HuH-7 (cell line): ENCODE data around the gene CDC42BPA.
"Not testable (repeated sequence)": the region's sequence is repeated elsewhere in the genome, so short reads cannot be mapped to it uniquely, and the experiment has no call there.

Source experiments
- DNase-seq: peaks from one replicate; pipeline ENCODE4 v3.0.0; 2011; ENCODE audit warnings: low spot score

Gene CDC42BPA

GRCh38 chr1:227306689-227307088 is 11.6 kb downstream of the CDC42BPA start:
- DNase-seq = no peak

GRCh38 chr1:227305894-227306626 is 12.2 kb downstream of the CDC42BPA start:
- DNase-seq = no peak

DNA sequence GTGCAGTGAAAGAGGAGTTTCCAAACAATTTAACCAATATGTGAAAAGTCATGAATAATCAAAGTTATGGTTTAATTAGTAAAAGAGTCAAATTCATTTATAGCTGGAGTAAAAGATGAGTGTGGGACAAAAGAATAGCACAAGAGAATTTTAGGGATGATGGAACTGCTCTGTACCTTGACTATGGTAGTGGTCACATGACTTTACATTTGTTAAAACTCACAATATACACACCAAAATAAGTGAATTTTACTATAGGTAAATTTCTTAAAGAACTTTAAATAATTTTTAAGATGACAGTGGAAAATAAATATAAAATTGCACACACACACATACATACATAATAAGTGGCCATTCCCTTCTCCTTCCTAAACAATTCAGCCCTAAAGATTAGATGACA is 13.6 kb downstream of the CDC42BPA start:
- no peak for DNase-seq

GRCh38 chr1:227303662-227304061 is 14.6 kb downstream of the CDC42BPA start:
- DNase-seq = no peak

DNA sequence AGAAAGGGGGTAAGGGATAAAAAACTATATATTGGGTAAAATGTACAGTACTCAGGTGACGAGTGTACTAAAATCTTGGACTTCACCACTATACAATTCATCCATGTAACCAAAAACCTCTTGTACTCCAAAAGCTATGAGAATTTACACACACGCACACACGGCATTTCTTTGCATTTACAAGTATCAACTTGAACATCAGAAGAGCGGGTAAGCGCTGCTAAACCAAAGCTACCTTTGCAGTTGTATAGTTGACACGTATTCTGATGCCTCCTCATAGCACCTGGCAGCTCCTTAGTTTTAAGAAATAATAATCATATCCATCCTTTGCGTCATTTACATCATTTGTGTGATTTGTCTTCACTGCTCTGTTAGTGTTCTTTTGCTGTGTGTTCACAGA is 17.6 kb downstream of the CDC42BPA start:
- no peak for DNase-seq

DNA sequence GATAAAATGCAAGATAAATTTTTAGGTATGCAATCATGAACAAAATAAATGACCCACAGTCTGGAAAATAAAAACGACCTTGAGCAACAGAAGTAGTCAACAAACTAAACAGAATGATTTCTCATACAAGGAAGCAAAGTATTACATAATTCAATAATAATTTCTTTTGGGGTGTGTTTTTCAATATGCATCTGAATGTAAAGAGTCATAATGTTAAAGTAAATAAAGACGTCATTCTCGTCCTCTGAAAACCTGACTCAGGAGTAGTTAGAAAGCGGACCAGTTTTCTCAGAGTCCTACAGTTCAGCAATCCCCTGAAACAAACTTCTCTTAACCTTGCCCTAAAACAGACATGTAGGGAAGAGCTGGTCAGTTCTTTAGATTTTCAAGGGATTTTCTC is 18.6 kb downstream of the CDC42BPA start:
- DNase-seq = no peak

DNA sequence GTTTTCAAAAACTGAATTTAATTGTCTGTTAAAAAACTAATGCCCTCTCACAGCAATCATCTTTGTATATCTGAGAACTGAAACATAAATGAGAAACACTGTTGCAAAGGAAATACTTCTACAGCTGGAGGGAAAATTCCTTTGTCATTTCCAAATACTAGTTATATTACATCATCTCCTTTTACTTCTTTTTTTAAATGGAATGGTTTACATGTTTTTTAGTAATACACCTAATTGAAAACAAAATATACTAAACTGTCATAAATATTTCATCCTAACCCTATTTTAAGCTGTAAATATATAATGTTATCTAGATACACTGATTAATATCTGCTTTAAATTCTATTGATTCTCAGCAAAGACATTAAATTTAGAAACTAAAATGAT is 19.1 kb downstream of the CDC42BPA start:
- DNase-seq = no peak

DNA sequence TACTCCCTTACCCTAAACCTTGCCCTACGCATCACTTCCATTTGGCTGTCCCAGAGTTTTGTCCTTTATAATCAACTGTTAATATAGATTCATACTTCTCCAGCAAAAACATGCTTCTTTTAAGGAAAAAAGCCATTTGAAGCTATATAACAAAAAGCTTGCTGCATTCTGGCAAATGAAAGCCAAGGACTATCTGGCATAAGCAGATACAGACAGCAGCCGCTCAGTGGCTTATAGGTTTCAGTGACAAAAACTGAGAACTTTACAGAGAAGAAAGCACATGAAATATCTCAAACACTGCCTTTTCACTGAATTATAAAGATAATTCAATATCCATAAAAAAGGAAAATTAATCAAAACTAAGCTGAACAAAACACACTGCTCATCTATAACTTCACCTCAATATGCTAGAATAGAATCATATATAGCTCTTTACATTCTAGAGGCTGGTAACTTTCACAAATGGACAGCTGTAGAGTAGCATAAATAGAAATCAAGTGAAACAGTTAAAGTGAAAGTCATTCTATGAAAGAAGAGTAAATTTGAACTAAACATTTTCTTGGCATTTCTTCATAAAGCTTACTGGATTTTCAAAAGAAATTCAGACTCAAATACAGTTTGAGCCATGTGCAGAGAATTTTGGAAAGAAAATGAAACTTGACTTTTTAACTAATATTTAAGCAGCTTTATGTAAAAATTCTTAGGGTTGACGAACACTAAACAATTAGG is 19.6 kb downstream of the CDC42BPA start:
- DNase-seq = no peak

GRCh38 chr1:227297073-227297793 is 21.1 kb downstream of the CDC42BPA start:
- DNase-seq = no peak

GRCh38 chr1:227295609-227296008 is 22.7 kb downstream of the CDC42BPA start:
- no peak for DNase-seq

- DNase-seq = no peak
These were observed 32.5 kb downstream of the CDC42BPA start for GRCh38 chr1:227285745-227286144.

DNA sequence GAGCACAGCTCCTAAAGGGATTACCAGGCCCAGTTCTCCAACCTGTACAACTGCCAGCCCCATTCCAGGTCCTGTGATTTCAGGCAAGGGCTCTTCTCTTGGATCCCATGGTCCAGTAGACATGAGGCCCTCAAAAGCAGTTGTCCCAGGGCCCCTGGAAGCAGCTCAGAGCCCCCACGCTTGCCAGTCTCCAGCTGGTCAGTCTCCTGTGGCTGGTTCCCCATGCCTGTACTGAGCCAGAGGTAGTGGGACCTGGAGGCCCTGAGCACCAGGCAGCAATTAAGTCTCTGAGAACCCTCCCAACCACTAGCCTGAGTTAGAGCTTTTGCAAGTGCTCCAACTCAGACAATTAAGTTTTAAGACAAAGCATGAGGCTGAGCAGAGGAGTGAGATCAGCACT is 36.9 kb downstream of the CDC42BPA start:
- DNase-seq = no peak

- DNase-seq = no peak
These were observed 37.5 kb downstream of the CDC42BPA start for GRCh38 chr1:227280836-227281235.

DNA sequence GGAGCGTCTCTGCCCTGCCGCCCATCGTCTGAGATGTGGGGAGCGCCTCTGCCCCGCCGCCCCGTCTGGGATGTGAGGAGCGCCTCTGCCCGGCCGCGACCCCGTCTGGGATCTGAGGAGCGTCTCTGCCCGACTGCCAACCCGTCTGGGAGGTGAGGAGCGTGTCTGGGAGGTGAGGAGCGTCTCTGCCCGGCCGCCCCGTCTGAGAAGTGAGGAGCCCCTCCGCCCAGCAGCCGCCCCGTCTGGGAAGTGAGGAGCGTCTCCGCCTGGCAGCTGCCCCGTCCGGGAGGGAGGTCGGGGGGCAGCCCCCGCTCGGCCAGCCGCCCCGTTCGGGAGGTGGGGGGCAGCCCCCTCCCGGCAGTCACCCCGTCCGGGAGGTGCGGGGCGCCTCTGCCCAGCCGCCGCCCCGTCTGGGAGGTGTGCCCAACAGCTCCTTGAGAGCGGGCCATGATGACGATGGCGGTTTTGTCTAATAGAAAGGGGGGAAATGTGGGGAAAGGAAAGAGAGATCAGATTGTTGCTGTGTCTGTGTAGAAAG is 42.1 kb downstream of the CDC42BPA start:
- not testable (repeated sequence) for DNase-seq

GRCh38 chr1:227273557-227273956 is 44.7 kb downstream of the CDC42BPA start:
- DNase-seq = no peak

DNA sequence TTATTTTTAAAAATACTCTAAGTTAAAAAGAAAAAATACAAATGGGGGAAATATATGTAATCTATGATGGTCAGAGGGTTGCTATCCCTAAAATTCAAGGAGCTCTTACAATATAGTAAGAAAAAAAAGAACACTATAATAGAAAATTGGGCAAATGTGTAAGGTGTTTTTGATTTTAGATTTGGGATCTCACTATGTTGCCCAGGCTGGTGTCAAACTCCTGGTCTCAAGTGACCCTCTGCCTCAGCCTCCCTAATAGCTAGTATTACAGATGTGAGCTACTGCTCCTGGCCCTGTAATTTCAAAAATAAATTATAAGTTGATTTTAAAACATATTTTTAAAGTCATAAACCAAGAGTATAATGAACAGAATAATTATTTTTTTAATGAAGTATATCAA is 45.9 kb downstream of the CDC42BPA start:
- no peak for DNase-seq

DNA sequence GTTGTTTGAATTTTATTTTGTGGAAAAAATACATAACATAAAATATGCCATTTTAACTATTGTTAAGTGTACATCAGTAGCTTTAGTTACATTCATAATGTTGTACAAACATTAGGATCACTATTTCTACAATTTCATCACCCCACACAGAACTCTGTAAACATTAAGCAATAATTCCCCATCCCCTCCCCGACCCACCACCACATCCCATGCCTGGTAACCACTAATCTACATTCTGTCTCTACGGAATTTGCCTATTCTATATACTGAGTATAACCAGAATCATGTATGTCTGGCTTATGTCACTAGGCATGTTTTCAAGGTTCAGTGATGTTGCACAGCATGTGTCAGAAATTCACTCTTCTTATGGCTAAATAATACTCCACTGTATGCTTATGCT is 47.7 kb downstream of the CDC42BPA start:
- peak; percentile 58 for DNase-seq

GRCh38 chr1:227268943-227269342 is 49.3 kb downstream of the CDC42BPA start:
- peak; percentile 31 for DNase-seq

DNA sequence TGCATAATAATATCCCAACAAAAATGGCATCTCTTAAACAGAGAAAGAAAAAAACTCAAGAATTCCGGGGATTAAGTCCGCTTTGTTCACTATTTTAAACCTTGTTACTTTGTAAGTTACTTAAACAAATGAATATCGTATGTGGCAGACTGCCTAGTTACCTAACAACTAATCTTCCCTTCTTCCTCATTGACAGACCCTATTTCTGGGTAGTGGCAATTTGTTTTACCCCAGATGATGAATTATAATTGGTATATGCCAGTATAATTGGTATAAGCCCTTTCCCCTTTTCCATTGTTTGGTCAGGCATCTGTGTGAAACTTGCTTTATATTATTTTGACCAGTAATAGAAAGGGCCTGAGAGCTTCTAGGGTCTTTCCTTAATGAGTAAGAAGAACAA is 52.4 kb downstream of the CDC42BPA start:
- no peak for DNase-seq

DNA sequence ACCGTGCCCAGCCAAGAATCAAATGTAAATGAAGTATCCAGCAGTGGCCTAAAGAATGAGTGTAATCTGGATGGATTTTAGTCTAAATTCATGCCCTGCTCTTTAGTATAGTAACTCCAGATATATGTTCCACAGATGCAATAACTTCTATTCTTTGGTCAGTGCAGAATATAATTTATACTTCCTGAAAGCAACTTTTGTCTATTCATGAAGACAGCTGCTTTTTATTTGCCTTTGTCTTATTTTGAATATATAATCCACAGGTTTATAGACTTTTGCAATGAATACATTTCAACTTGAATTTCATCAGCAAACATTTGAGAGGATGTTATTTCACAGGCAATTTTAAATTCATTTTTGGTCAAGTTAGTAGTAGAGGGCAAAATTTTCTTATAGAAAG is 54.4 kb downstream of the CDC42BPA start:
- DNase-seq = no peak

- no peak for DNase-seq
These were observed 56.8 kb downstream of the CDC42BPA start for GRCh38 chr1:227261501-227261900.

DNA sequence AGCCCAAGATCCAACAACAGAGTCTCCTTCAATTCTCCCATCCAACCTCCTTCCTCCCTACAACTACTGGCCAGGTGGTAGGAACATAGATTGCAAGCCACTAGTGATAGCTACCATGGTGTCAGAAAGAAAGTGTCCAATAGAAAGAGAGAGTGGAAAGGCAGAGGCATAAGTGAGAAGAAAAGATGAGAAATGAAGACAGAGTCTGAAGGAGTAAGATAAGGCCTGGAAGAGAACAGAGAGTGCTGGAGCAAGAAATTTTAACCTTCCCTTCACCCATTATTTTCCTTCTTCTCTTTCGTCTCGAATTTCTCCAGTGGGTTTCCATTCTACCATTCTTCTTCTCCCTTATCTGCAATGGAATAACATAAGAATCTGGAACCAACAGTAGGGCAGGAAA is 57.9 kb downstream of the CDC42BPA start:
- no peak for DNase-seq

GRCh38 chr1:227257964-227258363 is 60.3 kb downstream of the CDC42BPA start:
- DNase-seq = no peak
